ENCODE measurements around the gene POLR1E.

DNA sequence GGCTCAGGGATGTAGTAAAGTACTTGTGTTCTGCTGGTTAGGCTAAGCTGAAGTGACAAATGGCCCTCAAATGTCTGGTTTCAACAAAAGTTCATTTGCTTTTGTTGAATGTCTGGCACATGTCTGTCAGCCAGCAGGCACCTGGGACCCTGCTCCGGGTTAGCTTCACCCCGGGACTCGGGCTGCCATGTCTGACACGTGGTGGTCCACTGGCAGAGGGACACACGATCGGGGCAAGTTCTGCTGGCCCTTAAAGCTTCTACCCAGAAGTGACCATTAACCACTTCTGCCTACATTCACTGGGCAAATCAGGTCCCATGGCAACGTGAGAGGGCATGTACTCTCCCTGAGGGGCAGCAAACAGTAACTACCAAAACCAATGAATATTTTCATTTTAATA lies 23.8 kb downstream of the POLR1E start:
- TF ChIP-seq, protein P1, sequence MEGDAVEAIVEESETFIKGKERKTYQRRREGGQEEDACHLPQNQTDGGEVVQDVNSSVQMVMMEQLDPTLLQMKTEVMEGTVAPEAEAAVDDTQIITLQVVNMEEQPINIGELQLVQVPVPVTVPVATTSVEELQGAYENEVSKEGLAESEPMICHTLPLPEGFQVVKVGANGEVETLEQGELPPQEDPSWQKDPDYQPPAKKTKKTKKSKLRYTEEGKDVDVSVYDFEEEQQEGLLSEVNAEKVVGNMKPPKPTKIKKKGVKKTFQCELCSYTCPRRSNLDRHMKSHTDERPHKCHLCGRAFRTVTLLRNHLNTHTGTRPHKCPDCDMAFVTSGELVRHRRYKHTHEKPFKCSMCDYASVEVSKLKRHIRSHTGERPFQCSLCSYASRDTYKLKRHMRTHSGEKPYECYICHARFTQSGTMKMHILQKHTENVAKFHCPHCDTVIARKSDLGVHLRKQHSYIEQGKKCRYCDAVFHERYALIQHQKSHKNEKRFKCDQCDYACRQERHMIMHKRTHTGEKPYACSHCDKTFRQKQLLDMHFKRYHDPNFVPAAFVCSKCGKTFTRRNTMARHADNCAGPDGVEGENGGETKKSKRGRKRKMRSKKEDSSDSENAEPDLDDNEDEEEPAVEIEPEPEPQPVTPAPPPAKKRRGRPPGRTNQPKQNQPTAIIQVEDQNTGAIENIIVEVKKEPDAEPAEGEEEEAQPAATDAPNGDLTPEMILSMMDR (IDR thresholded peaks at IDR 0.05) = no peak
- TF ChIP-seq POLR2A (IDR thresholded peaks at IDR 0.05) (no peak), POLR2AphosphoS5 (IDR thresholded peaks at IDR 0.05) (no peak), EP300 (IDR thresholded peaks at IDR 0.05) (no peak)
